NCI-H2171 treated with DMSO at 0.1 percent for 48 hours (cell line): ENCODE measurements around the gene EFL1.

ENCODE experiments used
- DNase-seq: peaks from one replicate; lab custom pipeline; 2025; lab: John Stamatoyannopoulos, UW

Gene EFL1

GRCh38 chr15:82122746-82123400 lies 139.7 kb downstream of the EFL1 start:
- DNase-seq = no peak

- DNase-seq = no peak
Measured at GRCh38 chr15:82118040-82118439, 144.5 kb downstream of the EFL1 start.

GRCh38 chr15:82117296-82117695 lies 145.2 kb downstream of the EFL1 start:
- no peak for DNase-seq

GRCh38 chr15:82114660-82115059 lies 147.9 kb downstream of the EFL1 start:
- DNase-seq = no peak

GRCh38 chr15:82113106-82113715 lies 149.3 kb downstream of the EFL1 start:
- DNase-seq = no peak

GRCh38 chr15:82111918-82112317 lies 150.6 kb downstream of the EFL1 start:
- no peak for DNase-seq

GRCh38 chr15:82110144-82110543 lies 152.4 kb downstream of the EFL1 start:
- no peak for DNase-seq

GRCh38 chr15:82108489-82109078 lies 153.9 kb downstream of the EFL1 start:
- peak; percentile 23 for DNase-seq

- DNase-seq = no peak
Measured at GRCh38 chr15:82106679-82107078, 155.9 kb downstream of the EFL1 start.

- peak; percentile 28 for DNase-seq
Measured at GRCh38 chr15:82105451-82106215, 156.9 kb downstream of the EFL1 start.

GRCh38 chr15:82103468-82103867 lies 159.1 kb downstream of the EFL1 start:
- DNase-seq = peak; percentile 10

- DNase-seq = peak; percentile 84
Measured at GRCh38 chr15:82100111-82100929, 162.2 kb downstream of the EFL1 start.

GRCh38 chr15:82098674-82099073 lies 163.9 kb downstream of the EFL1 start:
- DNase-seq = no peak

GRCh38 chr15:82095803-82096202 lies 166.7 kb downstream of the EFL1 start:
- DNase-seq = no peak

GRCh38 chr15:82093774-82094211 lies 168.7 kb downstream of the EFL1 start:
- no peak for DNase-seq

- DNase-seq = no peak
Measured at GRCh38 chr15:82093325-82093724, 169.2 kb downstream of the EFL1 start.

GRCh38 chr15:82091636-82092140 lies 170.8 kb downstream of the EFL1 start:
- no peak for DNase-seq

- no peak for DNase-seq
Measured at GRCh38 chr15:82086243-82086995, 176.1 kb downstream of the EFL1 start.

- no peak for DNase-seq
Measured at GRCh38 chr15:82081914-82082762, 180.4 kb downstream of the EFL1 start.

GRCh38 chr15:82080774-82081173 lies 181.8 kb downstream of the EFL1 start:
- no peak for DNase-seq
